HuH-7 (cell line): ENCODE results near the gene KIF7.

ENCODE experiments used
- DNase-seq: peaks from one replicate; pipeline ENCODE4 v3.0.0; 2011; ENCODE audit warnings: low spot score

KIF7 gene

DNA sequence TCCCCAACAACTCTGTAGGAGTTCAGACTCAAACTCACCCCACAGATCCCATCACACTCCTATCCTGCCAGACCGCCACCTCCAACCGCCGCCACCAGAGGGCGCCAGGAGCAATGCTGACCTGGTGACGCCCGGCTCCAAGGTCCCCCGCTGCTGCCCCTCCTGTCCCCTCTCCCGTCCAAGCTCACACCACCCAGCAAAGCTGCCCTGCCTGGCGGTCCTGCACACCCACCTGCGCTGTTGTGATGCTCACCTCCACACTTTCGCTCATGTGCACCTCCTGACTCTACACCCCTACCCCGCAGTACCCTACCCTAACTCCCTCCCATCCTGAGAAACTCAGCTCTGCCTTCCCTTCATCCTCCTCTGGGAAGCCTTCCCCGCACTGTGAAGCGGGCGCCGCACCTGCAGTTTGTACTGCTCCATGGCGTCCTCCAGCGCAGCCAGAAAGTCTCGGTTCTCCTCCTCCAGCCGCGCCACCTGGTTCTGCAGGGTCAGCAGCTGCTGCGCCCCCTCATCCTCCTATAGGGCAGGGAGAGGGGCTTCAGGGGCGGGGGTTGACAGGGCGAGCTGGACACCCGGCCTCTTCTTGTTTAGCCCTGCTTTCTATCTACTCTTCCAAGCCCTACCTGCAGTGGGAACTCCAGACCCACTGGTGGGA is 7.9 kb downstream of the KIF7 start:
- peak; percentile 99 for DNase-seq

DNA sequence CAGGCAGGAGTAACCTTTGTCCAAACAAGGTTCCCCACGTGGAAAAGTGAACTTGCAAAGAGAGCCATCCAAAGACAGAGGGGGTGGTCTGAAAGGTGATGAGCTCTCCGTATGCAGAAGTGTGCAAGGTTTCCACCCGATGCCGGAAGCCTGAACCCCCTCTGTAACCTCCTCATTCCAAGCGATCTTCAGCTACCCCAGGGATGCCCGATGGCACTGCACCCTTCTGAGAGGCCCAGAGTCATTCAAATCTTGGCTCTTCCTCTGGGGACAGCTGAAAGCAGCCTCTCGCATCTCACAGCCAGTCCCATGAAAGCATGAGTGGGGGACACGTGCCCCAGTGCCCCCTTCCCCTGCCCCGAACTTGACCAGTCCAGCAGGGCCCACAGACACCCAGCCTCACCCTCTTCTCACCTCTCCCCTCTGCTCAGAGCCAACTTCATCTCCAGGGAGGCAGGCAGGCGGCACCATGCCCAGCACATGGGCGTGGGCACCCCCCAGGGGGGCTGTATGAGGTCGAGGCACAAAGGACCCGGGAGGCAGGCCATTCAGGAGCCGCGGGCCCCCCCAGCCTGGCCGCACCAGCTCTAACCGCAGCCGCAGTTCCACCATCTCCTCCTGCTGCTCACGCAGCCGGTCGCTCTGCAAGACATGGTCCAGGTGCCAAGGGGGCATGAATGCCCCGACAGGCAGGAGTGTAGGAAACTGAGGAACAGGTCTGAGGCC is 8.7 kb downstream of the KIF7 start:
- DNase-seq, result no peak

DNA sequence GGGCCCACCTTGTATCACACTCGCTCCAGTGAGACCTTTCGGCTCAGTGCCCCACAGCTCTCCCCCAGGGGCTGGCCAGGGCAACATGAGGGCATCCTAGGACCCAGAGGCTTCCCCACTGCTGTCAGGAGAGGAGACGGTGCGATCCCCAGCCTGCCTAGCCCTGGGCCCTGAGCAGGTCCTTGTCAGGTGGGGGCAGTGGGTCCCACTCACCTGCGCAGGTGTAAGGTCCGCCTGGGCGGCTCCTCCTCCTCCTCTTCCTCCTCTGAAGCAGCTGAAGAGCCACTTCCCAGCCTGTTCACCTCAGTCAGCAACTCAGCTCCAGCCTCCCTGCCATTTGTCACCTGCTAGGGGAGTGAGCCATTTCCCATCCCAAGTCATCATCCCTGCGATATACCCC is 9.6 kb downstream of the KIF7 start:
- no peak for DNase-seq

DNA sequence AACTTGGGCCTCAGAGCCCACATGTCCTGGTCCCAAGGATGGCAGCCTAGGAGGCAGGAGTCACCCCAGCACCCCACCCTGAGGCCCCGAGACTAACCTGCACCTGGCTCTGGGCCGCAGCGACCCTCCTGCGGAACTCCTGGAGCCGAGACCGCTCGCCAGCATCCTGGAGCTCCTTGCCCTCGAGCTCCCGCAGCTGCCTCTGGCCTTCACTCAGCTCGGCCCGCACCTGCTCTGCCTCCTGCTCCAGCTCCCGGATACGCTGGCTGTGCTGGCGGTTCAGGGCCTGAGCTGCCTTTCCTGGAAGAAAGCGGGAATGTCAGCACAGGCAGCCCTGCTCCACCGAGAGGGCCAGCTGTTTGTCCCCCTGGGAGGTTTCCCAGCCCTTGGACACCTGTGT is 13.2 kb downstream of the KIF7 start:
- DNase-seq, result no peak

DNA sequence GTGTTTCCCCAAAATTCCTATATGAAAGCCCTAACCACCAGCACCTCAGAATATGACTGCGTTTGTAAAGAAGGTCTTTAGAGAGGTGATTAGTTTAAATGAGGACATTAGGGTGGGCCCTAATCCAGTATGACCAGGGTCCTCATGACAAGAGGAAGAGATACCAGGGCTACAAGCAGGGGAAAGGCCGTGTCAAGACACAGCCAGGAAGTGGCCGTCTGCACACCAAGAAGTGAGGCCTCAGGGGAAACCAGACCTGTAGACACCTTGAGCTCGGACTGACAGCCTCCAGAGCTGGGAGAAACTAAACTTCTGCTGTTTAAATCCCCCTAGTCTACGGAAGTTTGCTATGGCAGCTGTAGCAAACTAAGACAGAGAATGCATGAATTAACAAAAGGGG is 14.2 kb downstream of the KIF7 start:
- no peak for DNase-seq

DNA sequence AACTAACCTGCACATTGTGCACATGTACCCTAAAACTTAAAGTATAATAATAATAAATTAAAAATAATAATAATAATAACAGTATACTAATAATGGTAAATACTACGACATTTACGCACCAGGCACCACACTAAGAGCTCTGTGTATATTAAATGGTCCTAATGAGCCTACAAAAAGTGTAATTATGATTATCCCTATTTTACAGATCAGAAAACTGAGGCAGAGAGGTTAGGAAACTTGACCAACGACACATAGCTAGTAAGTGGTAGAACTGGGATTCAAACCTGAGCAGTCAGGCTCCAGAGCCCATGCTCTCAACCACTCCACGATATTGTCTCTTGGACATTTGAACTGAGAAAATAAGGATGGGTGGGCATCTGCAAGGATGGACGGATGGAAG is 15.0 kb downstream of the KIF7 start:
- DNase-seq, result no peak

DNA sequence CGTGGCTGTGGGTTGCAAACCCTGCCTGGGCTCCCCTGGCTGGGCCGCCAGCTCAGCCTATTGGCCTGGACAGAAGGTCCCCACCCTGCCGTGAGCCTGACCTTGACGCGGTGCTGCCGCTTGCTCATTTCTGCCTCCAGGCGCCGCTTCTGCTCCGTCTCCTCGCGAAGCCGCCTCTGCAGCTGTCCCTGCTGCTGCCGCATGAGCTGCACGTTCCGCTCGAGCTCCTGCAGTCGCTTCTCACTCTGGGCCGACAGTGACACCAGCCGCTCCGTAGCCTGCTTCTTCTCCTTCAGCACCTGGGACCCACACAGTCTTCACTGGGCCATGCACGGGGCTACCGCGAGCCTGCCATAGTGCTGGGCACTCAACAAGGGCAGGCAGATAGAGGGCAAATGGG is 21.7 kb downstream of the KIF7 start:
- DNase-seq, result peak; percentile 2

DNA sequence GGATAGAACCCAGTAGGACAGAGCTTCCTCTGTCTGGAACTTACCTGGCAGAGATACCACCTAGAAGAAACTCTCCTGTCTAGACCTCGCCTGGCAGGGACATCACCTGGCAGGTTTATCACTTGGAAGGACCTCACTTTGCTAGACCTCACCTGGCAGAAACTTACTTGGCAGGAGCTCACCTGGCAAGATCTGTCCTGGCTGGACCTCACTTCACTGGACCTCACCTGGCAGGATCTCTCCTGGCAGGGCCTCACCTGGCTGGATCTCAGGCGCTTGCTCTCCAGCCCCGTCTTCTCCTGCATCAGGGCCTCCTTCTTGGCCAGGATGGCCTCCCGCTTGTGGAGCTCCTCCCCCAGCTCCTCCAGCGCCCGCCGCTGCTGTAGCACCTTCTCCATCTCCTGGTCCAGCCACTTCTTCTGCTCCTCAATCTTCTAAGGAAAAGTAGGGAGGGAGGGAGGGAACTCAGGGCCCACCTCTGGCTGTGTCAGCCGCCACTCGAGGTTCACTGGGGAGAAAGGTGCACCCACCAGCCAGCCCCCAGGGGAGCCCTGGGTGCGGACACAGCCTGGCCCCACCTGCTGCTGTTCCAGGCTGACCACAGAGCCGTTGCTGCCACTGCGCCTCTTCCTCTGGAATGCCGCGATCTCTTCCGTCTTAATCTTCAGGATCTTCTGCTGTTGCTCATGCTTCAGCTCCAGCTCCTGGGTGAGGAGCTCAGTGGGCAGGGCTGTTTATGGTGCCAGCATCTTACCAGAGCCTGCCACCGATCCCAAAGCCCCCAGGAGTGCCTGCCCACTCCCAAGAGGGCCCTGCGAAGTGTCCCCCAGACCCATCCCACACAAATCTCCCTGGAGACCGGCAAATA is 22.5 kb downstream of the KIF7 start:
- peak; percentile 11 for DNase-seq

DNA sequence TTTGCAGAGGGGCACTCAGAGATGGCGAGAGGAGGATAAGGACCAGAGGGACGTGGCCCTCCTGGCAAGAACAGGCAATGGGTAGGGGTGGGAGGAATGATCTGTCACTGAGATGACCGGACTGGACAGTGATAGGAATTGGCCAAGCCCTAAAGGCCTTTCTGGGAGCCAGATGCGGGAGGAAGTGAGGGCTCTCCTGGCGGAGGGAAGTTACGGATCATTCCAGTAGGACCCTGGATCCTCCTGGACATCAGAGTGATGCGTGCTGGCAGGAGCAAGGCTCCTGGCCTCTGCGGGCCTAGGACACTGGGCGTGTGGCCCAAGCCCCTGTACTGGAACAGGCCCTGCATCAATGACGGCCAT is 23.4 kb downstream of the KIF7 start:
- DNase-seq, result peak; percentile 15

DNA sequence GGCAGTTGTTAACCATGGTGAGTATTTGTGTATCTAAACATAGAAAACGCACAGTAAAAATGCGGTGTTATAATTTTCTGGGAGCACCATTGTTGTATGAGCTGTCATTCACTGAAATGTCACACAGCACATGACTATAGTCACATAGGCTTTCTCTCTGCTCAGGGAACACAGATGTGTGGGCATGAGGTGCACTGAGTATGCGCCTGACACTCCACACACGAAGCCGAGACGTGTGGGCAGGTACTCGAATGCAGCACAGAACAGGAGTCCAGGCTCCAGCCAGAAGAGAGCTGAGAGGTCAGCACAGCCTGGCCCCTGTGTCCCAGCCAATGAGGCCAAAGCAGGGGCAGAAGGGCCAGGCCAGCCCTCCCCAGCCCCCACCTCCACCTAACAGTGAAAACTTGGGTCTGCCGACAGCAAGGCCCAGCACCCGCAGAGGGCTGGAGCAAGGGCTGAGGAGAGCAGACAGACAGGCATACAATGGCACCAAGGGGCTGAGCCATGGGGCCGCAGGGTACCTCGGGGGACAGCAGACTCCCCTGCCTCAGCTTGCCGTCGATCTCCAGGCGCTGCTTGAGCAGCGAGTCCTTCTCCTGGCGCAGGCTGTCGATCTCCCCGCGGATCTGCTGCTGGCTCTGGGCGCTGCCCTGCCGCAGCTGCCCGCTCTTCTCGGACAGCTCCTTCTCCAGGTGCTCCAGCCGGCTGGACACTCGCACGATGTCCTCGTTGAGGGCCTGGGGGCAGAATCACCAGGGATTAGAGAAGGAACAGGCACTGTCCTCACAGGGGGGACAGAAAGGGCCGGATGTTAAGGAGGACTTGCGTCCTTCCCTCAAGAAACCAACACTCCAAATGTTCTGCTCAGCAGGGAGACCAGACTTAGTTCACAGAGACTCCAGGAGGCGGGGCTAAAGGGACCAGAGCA is 24.0 kb downstream of the KIF7 start:
- peak; percentile 10 for DNase-seq

DNA sequence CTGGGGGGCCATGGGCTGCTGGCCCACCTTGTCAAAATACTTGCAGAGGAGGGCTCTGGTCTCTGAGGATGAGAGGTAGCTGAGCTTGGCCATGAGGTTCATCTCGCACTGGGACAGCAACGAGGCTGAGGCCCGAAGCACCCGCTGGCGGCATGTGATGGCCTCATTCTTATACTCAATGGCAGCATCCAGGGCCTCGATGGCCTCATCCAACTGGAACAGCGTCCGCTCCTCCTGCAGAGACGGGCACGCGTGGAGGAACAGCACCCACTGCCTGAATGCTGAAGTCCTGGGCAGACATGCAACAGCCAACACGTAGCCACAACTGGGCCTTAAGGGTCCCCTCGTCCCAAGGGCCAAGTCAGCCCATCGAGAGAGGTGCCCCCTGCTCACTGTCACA is 25.0 kb downstream of the KIF7 start:
- peak; percentile 6 for DNase-seq

DNA sequence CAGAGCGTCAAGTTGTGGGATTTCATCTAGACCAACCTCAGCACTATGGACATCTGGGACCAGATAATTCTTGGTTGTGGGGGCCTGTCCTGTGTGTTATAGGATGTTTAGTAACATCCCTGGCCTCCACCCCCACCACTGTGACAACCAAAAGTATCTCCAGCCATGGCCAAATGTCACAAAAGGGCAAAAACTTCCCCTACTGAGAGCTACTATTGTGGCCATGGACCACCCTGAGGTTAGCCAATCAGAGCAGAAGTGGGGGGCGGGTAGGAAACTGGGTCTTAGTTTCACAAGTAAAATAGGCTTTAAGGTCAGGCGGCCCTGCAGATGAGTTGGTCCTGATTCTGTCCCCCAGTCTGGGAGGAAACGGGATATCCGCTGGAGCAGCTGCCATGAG is 25.4 kb downstream of the KIF7 start:
- peak; percentile 7 for DNase-seq

DNA sequence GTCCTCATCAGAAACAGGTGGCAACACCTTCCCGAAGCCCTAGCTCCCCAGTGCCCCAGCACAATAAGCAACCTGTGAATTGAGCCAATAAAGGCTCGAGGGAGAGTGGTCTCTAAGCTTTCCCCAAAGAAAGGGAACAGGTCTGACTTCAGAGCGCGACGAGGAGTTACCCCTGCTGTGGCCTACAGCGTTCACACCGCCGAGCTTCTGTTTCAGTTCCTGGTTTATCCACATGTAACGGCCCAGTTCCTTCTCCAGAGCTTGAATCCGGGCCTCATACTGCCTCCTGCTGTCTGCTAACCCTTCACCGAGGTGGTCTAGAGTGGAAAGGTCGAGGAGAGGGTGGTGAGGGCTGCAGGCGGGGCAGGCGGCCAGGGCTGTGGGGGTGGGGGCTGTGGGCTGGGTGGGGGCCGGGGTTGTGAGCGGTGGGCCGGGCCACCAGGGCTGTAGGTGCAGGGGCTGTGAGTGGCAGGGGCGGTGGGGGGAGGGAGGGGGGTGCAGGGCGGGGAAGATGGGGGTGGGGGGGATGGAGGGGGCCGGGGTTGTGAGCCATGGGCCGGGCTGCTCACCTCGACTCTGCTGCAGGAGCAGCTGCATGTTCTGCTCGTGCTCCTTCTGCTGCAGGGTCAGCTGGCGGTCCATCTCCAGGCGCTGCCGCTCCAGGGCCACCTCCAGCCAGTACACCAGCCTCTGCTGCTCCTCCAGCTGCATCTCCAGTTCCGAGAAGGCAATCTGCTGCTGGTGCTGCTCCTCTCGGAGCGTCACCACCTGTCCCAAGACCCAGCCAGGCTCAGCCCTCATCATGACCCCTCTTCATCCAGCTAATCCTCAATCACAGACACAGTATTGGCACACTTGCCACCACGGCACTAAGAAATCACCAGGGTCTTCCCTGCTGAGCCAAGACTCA is 26.2 kb downstream of the KIF7 start:
- peak; percentile 13 for DNase-seq

DNA sequence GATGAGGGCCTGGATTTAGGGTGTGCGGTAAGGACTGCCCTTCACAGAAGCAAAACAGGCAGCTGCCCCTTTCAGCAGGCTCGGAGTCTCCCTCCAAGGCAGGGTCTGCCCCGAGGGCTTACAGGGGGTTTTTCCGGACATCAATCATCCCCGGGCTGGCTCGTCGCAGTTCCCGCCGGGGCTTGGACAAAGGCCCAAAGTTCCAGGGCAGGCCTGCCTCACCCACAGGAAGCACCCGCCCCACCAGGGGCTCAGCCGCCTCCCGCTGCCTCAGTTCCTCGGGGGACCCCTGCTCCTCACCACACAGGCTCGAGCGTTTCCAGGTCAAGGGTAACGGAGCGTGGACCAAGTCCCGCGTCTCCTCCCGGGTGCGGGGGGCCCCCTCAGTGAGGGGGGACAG is 27.0 kb downstream of the KIF7 start:
- peak; percentile 6 for DNase-seq

DNA sequence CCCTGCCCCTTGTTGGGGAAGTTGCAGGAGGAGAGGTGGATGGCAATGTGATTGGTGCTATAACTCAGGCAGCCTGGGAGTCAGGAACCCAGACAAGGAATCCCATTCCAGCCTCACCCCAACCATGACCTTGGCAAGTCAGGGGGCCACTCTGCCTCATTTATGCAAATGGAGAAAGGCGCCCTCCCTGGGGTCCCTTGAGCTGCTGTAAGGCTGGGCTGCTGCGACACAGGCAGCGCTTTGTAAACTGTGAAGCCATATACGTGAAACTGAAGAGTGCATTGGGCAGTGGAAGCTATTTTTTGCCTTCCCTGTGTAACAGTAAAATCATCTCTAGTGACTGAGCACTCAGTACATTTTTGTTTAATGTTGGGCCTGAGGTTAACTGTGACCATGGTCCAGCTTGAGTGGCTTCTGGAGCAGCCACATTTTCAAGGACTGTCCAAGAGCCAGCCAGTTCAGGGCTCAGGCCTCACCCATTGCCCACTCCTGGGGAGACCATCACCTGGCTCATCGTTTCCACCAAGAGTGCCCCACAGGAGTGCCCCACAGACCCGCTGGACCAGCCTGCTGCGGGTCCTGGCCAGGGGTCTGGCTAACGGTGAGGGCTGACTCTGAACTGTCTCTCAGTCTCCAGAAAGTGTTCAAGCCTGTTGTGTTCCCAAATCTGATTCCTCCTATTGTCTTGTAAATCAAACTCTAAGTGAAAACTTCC is 27.9 kb downstream of the KIF7 start:
- peak; percentile 6 for DNase-seq

DNA sequence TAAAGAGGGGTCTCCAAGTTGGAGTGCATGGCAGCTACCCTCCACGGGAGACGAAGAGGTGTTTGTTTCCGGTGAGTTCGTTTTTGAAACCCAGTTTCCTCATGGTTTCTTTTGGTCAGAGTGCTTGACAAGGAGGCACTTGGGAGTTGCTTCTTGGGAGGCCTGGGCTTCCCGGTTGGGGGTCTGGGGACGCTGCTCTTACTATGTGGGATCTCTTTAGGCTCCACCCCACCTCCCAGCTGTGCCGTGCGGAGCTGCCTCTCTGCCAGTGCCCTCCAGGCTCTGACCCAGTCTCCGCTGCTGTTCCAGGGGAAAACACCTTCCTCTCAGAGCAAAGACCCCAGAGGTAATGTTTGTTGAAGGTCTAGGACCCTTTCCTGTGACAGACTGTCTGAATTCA is 29.6 kb downstream of the KIF7 start:
- DNase-seq, result no peak

DNA sequence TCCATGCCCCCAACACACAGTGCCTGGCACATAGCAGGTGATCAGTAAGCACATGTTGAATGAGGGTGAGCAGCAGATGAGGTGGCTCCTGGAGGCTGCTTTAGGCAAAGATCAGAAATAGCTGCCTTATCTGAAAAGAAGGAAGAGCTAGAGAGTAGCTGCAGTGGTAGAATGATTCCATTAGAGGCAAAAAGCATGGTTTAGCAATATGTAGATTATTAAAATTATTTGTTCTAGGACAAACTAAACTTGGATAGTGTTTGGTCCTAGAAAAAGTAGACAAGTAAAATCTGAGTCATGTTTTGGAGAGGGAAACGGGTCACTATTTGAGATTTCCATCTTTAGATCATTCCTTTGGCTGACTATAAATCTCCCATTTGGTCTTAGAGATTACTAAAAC is 32.1 kb downstream of the KIF7 start:
- no peak for DNase-seq

DNA sequence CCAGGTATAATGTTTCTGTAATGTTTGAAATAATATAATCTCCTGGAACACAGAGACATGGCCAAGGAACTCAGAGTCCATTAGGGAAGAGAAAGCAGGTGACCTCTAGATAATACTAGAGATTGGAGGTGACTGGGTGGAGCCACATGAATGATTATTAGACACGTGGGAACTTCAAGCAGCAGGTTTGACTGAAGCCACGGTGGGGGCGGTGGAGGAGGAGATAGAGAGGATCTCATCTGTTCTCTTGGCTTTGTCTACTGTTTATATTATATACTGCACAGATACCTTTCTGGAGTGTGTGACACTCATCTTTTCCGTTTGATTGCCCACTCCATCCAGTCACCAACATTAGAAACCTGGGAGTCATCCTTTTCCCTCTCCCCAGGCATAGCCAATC is 33.7 kb downstream of the KIF7 start:
- DNase-seq, result no peak

DNA sequence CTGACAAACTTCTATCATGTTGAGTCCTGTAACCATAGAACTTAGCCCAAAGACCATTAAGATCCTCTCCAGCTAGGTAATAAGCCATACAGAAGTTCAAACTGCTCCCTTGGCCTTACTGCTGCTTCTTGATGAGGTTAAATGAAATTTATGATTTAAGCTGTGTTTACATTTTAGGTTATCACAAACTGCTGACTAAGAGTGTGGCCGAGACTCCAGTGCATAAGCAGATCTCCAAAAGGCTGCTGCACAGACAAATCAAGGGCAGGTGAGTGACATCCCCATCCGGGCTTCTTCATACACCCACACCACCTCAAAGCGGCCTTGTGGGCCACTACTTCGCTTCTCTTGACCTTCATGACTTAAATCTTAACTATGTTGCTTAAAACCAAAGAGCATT is 39.0 kb downstream of the KIF7 start:
- DNase-seq, result no peak

DNA sequence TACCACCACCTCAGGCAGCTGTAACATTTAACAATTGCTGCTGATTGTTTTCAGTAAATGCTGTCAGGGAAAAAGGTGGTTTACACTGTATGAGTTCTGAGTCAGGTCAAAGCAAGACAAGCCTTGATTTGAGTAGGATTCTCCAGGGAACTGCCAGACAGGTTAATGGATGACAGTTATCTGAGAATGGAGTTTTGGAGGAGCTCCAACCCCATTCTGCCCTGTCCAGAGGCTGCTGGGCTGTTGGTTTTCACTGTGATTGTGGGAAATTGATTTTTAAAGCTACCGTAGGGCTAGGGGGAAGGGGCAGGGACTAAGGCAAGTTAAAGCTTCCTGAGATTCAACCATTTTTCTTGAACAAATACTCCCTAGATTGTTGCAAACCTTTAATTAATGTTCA is 40.1 kb downstream of the KIF7 start:
- DNase-seq, result no peak
